GM18873 (cell line): ENCODE results near the gene UBALD1.
A peak's percentile ranks its signal among the peaks of the same experiment; 100 is the strongest.

ENCODE experiments used
- ATAC-seq: cut with Tn5 transposase; IDR thresholded peaks from one replicate; pipeline ENCODE4 v1.9.1; 2021; ENCODE audit warnings: mild to moderate bottlenecking, moderate library complexity, moderate number of reproducible peaks; ENCODE audit not compliant: unreplicated experiment, low FRiP score

The UBALD1 gene

GRCh38 chr16:4646773-4647643 lies 32.3 kb upstream of the UBALD1 start:
- ATAC-seq: no peak

- ATAC-seq: no peak
Measured at GRCh38 chr16:4641895-4642294, 27.2 kb upstream of the UBALD1 start.

- no peak for ATAC-seq
Measured at GRCh38 chr16:4641306-4641687, 26.6 kb upstream of the UBALD1 start.

GRCh38 chr16:4640572-4641305 lies 26.1 kb upstream of the UBALD1 start:
- ATAC-seq: no peak

DNA sequence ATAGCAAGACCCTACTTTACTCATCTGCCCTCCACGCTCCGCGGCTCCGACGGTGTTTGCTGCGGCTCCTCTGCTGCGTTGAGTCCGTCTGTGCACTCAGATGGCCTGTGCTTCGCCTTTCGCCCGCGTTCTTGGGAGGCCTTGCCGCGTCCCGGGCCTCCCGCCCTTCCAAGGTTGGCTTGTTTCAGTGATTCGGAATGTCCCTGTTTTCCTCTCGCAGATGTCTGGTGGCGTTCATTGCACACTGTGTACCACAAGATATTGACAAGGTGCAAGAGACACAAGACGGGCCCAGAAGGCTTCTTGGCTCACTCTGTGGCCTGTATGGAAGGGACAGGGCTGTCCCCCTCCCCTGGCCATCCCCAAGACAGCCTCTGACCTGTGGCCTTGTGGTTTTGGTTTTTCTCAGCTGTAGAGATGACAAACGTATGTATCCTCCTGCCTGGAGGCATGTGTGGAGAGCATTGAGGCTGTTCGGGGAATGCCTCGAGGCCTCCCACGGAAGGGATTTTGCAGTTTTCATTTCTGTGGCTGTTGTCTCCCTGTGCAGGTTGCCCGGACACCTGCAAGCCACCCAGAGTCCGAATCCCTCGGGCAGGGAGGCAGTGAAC lies 25.3 kb upstream of the UBALD1 start:
- ATAC-seq: no peak

GRCh38 chr16:4637501-4638166 lies 22.9 kb upstream of the UBALD1 start:
- ATAC-seq: no peak

DNA sequence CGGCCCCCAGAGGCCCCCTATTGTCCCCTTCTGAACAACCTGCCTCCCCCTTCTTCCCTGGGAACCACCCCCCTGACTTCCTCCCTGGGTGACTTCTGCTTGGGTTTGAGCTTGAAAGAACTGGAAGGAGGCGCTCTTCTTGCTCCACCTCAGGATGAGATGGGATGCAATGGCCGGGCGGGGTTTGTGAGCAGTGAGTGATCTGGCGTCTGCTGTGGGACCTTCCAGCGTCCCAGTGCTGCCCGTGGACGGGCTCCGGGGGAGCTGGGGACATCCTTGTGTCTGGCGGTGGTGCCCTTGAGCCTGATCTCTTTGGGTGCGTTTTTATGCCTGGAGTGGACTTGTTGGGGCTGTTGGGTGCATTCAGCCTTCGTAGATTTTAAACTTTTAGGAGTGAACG lies 21.5 kb upstream of the UBALD1 start:
- ATAC-seq: no peak

- ATAC-seq: no peak
Measured at GRCh38 chr16:4634768-4635167, 20.1 kb upstream of the UBALD1 start.

DNA sequence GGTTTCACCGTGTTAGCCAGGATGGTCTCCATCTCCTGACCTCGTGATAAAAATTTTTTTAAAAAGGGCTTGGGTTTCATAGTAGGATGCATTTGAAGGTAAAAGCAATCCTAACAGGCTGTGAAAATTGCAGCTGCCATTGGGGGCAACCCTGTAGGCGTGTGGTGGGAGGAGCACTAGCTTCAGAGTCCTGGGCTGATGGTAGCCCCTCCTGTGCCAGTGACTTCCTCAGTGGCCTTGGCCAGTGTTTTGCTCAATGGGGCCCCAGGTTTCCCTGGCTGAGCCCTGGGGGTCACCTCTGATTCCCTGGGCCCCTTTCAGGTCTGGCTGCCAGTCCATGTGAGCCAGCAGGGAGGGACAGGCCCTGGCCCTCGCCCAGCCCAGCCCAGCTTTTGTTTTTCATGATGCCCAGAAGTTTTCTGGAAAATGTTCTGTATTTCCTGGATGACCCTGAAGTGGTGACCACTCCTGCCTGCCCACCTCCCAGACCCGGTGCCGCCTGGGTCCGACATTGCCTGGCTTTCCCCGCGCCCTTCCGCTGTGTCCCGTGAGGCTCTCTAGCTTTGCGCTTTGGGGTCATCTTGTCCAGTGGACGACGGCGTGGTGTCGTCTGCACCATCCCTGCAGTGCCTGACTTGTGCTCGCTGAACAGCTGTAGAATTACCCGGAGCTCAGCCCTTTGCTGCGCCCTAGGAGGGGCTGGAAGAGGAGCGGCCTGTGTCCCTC lies 19.4 kb upstream of the UBALD1 start:
- ATAC-seq: no peak

GRCh38 chr16:4631444-4631843 lies 16.8 kb upstream of the UBALD1 start:
- ATAC-seq: no peak

DNA sequence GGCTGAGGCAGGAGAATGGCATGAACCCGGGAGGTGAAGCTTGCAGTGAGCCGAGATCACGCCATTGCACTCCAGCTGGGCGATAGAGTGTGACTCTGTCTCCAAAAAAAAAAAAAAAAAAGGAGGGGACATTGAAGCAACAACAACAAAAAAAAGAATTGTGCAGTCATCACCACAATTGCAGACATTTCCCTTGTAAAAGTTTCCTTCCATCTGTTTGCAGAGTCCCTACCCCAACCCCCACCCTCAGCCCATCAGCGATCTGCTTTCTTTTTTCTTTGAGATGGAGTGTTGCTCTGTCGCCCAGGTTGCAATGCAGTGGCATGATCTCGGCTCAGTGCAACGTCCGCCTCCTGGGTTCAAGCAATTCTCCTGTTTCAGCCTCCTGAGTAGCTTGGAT lies 13.6 kb upstream of the UBALD1 start:
- no peak for ATAC-seq

GRCh38 chr16:4626396-4626795 lies 11.7 kb upstream of the UBALD1 start:
- ATAC-seq: no peak

- peak; percentile 19 for ATAC-seq
Measured at GRCh38 chr16:4625560-4626159, 11.0 kb upstream of the UBALD1 start.

- ATAC-seq: peak; percentile 44
Measured at GRCh38 chr16:4624827-4625559, 10.3 kb upstream of the UBALD1 start.

DNA sequence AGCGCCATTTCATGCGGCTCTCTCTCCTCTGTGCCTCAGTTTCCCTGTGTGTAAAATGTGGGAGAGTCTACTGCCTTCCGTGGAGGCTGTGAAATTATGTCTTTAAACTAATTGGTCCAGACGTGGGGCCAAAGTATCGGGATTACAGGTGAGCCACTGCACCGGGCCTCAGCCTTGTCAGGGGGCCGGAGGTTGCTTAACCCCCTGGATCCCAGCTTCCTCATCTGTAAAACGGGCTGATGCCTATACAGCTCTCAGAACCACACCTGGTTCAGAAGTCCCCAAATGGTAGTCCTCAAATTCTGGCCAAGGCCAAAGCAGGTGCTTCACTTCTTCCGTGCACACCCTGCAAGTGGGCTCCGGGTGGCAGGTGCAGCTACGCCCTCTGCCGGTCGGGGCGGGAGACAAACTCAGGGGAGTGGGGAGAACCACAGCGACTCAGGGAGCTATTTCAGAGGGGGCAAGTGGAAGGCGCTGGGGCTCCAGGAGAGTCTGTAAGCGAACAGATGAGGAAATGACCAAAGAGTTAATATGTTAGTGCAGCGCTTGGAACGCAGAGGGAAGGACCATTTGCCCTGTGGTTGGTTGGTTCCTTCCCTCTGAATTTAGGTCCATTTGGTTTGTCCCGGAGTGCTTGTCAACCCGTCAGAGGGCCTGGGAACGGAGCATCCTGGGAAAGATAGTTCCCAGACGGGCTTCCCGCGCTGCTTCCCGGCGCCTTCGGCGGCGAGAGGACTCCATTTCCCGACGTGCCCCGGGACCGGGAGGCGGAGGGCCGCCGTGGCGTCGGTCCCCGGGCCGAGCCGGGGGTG lies 9.5 kb upstream of the UBALD1 start, which contains the start of gene MGRN1:
Gene MGRN1 (plus strand): TSS at position 812 of the 812 bp plus-strand sequence. CDS start 135 bp downstream, outside the sequence.
- peak; percentile 54 for ATAC-seq

GRCh38 chr16:4623593-4623992 lies 8.9 kb upstream of the UBALD1 start:
- no peak for ATAC-seq

DNA sequence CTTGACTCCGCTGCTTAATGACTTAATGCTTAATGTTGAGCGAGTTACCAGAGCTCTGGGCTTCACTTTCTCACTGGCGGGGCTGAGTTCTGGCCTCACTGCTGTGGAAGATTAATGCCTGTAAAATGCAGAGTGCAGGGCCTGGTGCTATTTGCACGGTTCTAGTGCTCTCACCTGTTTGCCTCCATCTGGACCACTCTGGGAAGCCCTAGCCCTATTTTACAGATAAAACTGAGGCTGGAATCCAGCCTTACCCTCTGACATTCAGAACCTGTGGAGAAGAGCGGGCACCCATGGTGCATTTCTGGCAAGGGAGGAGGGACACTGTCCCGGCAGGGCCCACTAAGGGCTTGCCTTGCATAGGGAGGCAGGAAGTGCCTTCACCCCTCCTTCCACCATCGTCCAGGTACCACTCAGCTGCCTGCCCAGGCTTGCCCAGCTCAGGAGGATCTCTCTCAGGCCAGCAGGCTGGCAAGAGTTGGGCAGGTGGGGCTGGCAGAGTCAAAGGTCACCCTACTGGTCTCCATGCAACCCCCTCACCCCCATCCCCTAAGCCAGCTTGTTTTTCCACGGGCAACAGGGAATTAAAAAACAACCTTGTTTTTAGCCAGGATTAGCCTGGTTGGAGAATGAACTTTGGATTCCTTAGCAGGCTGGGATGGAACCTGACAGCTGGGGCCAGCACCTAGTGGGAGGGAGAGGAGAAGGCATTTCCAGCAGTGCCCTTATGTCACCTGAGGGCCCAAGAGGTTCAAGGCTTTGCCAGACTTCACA lies 4.1 kb upstream of the UBALD1 start:
- ATAC-seq: no peak
